Measurements from ENCODE around the gene CHPF2. TPM values are rescaled to one million over a fixed set of nuclear protein-coding genes. Genes with fewer than 3 reads are reported as not detected.

CHPF2 gene
- total and polyA plus RNA-seq, 2 of the 13 experiments (the other 11 are each of a cell fraction or from before 2014, with no cell fraction given): 15.4 to 21.5 TPM

DNA sequence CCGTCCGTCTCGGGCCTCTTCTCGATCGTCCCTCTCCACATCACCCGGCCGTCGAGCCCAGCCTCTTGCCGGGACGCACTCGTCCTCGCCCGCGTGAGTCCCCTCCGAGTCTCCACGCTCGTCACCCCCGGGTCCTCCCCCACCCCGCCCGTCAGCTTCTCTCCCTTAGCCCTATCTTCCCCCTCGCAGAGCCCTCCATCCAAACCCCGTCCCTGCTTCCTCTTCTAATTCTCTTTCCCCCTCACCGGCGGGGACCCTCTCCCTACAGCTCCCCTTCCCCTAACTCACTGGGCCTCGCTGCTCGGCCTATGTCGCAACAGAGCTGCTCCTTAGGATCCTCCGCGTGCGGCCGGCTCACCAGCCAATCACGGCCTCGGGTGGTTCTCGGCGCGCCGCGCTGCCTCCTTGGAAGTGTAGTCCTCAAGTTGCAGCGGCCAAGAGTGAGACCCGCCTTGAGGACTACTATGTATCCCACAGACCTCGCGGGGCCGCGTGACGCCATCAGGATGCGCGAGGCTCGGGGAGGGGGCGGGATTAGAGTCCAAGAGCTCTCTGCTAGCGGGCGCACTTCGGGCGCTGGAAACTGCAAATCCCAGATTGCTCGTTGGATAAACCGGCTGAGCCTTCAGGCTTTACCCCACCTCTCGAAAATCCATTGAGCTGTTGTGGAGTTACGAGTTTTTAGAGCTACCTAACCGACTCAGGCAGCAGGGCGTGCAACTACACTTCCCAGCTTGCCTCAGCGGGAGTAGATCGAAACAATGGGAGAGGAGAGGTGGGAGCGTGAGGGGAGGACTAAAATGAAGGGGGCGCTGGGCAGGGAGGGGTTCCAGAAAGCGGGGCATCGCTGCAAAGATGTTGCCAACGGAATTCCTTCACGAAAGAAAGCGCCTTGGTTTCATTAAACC is 5.2 kb upstream of the CHPF2 start, which contains the start of gene ABCF2 (continued):
- TF ChIP-seq, protein P1, sequence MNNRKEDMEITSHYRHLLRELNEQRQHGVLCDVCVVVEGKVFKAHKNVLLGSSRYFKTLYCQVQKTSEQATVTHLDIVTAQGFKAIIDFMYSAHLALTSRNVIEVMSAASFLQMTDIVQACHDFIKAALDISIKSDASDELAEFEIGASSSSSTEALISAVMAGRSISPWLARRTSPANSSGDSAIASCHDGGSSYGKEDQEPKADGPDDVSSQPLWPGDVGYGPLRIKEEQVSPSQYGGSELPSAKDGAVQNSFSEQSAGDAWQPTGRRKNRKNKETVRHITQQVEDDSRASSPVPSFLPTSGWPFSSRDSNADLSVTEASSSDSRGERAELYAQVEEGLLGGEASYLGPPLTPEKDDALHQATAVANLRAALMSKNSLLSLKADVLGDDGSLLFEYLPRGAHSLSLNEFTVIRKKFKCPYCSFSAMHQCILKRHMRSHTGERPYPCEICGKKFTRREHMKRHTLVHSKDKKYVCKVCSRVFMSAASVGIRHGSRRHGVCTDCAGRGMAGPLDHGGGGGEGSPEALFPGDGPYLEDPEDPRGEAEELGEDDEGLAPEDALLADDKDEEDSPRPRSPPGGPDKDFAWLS (CRISPR knock-in tag; IDR thresholded peaks at IDR 0.05; ENCODE audit: borderline replicate concordance): no peak
- TF ChIP-seq, protein P2, sequence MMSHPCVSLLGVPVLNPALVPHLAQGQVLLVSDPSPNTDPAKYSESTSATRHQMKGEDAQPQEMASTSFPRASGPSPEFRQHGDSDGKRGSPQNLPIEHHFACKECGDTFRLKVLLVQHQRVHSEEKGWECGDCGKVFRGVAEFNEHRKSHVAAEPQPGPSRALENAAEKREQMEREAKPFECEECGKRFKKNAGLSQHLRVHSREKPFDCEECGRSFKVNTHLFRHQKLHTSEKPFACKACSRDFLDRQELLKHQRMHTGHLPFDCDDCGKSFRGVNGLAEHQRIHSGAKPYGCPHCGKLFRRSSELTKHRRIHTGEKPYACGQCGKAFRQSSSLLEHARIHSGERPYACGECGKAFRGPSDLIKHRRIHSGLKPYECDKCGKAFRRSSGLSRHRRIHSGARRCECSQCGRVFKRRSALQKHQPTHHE (CRISPR knock-in tag; IDR thresholded peaks at IDR 0.05; ENCODE audit: borderline replicate concordance): peak; percentile 64; the same call in 1 of the 2 replicates
- TF ChIP-seq NR2C2 (CRISPR knock-in tag; IDR thresholded peaks at IDR 0.05; ENCODE audit: borderline replicate concordance): peak; percentile 85; the same call in 1 of the 2 replicates
- 0 out of 2 replicates have a peak, but pooled peaks have one; percentile 43 for TF ChIP-seq ZNF615 (CRISPR knock-in tag; IDR thresholded peaks at IDR 0.05; ENCODE audit: borderline replicate concordance)
- TF ChIP-seq ZNF788 (CRISPR knock-in tag; IDR thresholded peaks at IDR 0.05; ENCODE audit: borderline replicate concordance): peak; percentile 90; the same call in 1 of the 2 replicates
- TF ChIP-seq ZNF264 (CRISPR knock-in tag; IDR thresholded peaks at IDR 0.05): 0 out of 2 replicates have a peak, but pooled peaks have one; percentile 29
- TF ChIP-seq, protein P3, sequence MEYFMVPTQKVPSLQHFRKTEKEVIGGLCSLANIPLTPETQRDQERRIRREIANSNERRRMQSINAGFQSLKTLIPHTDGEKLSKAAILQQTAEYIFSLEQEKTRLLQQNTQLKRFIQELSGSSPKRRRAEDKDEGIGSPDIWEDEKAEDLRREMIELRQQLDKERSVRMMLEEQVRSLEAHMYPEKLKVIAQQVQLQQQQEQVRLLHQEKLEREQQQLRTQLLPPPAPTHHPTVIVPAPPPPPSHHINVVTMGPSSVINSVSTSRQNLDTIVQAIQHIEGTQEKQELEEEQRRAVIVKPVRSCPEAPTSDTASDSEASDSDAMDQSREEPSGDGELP (IDR thresholded peaks at IDR 0.05; ENCODE audit: borderline replicate concordance, low read depth): peak; percentile 10; the same call in 1 of the 2 replicates
- TF ChIP-seq, protein P4, sequence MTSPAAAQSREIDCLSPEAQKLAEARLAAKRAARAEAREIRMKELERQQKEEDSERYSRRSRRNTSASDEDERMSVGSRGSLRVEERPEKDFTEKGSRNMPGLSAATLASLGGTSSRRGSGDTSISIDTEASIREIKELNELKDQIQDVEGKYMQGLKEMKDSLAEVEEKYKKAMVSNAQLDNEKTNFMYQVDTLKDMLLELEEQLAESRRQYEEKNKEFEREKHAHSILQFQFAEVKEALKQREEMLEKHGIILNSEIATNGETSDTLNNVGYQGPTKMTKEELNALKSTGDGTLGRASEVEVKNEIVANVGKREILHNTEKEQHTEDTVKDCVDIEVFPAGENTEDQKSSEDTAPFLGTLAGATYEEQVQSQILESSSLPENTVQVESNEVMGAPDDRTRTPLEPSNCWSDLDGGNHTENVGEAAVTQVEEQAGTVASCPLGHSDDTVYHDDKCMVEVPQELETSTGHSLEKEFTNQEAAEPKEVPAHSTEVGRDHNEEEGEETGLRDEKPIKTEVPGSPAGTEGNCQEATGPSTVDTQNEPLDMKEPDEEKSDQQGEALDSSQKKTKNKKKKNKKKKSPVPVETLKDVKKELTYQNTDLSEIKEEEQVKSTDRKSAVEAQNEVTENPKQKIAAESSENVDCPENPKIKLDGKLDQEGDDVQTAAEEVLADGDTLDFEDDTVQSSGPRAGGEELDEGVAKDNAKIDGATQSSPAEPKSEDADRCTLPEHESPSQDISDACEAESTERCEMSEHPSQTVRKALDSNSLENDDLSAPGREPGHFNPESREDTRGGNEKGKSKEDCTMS (CRISPR knock-in tag; conservative IDR thresholded peaks at IDR 0.05): no peak
- TF ChIP-seq REL (CRISPR knock-in tag; conservative IDR thresholded peaks at IDR 0.05): no peak
- no peak for TF ChIP-seq PRMT3 (CRISPR knock-in tag; IDR thresholded peaks at IDR 0.05; ENCODE audit: borderline replicate concordance, low read depth)
- TF ChIP-seq ZNF891 (CRISPR knock-in tag; IDR thresholded peaks at IDR 0.05): peak; percentile 5; the same call in 1 of the 2 replicates
- TF ChIP-seq, protein P5, sequence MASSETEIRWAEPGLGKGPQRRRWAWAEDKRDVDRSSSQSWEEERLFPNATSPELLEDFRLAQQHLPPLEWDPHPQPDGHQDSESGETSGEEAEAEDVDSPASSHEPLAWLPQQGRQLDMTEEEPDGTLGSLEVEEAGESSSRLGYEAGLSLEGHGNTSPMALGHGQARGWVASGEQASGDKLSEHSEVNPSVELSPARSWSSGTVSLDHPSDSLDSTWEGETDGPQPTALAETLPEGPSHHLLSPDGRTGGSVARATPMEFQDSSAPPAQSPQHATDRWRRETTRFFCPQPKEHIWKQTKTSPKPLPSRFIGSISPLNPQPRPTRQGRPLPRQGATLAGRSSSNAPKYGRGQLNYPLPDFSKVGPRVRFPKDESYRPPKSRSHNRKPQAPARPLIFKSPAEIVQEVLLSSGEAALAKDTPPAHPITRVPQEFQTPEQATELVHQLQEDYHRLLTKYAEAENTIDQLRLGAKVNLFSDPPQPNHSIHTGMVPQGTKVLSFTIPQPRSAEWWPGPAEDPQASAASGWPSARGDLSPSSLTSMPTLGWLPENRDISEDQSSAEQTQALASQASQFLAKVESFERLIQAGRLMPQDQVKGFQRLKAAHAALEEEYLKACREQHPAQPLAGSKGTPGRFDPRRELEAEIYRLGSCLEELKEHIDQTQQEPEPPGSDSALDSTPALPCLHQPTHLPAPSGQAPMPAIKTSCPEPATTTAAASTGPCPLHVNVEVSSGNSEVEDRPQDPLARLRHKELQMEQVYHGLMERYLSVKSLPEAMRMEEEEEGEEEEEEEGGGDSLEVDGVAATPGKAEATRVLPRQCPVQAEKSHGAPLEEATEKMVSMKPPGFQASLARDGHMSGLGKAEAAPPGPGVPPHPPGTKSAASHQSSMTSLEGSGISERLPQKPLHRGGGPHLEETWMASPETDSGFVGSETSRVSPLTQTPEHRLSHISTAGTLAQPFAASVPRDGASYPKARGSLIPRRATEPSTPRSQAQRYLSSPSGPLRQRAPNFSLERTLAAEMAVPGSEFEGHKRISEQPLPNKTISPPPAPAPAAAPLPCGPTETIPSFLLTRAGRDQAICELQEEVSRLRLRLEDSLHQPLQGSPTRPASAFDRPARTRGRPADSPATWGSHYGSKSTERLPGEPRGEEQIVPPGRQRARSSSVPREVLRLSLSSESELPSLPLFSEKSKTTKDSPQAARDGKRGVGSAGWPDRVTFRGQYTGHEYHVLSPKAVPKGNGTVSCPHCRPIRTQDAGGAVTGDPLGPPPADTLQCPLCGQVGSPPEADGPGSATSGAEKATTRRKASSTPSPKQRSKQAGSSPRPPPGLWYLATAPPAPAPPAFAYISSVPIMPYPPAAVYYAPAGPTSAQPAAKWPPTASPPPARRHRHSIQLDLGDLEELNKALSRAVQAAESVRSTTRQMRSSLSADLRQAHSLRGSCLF (CRISPR knock-in tag; IDR thresholded peaks at IDR 0.05; ENCODE audit: borderline replicate concordance): no peak
- no peak for TF ChIP-seq KLF15 (CRISPR knock-in tag; IDR thresholded peaks at IDR 0.05; ENCODE audit: borderline replicate concordance)
- TF ChIP-seq RXRA (CRISPR knock-in tag; IDR thresholded peaks at IDR 0.05): peak; percentile 55; the same call in 1 of the 2 replicates
- TF ChIP-seq ZNF34 (CRISPR knock-in tag; IDR thresholded peaks at IDR 0.05; ENCODE audit: borderline replicate concordance): no peak

Measured in HepG2 (cell line).